C4-2B (cell line): ENCODE measurements around the gene MSRB2.

Source experiments
- CTCF ChIP-seq: fragments of 450-650 bp; conservative IDR thresholded peaks from 2 replicates; pipeline ENCODE4 v1.5.1; 2017; ENCODE audit warnings: mild to moderate bottlenecking
- ZFX ChIP-seq: fragments of 450-650 bp; IDR thresholded peaks from 2 replicates; pipeline ENCODE4 v1.6.1; 2017

GRCh38 chr10:23063973-23064812 lies 31.2 kb upstream of the MSRB2 start:
- TF ChIP-seq CTCF (no peak), ZFX (no peak)
